ENCODE data around the gene EML6. TPM values are rescaled to one million over a fixed set of nuclear protein-coding genes. Genes with fewer than 3 reads are reported as not detected.

EML6 gene
- total and polyA plus RNA-seq, 12 donors = 0.07 to 1.5 (median 0.31) TPM

GRCh38 chr2:54880428-54880827, 157.0 kb downstream of the EML6 start:
- ATAC-seq (no peak), DNase-seq (no peak)
- TF ChIP-seq CTCF (IDR thresholded peaks at IDR 0.05) = no peak
- Histone ChIP-seq H3K4me3 (no peak overlapping the region), H3K9me3 (no peaks in the 10 kb centered on the region), H3K27ac (no peak overlapping the region), H3K4me1 (no peaks in the 10 kb centered on the region), H3K27me3 (no peaks in the 10 kb centered on the region), H3K36me3 (no peaks in the 10 kb centered on the region)
- 70 to 75% methylated on average over 1 of the region's 1 CpG for WGBS, 2 donors
- intact Hi-C loops (cut with DNase I) = no loop called here

DNA sequence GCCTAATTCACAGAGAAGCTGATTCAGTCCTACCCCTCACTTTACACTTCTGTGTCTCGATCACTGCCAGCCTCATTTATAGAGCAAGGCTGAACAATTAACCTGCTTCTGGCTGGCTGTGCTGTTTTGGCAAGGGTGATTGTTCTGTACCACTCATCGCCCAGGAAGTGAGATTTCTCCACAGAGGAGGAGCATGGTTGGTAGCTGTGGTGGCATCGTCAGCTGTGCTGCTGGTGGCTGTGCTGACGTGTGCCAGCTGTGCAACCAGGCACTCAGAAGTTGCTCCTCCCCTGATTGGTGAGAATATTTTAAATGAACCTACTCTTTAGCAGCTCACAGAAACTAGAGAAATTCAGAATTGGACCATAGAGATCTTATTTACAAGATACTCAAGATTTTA, 158.3 kb downstream of the EML6 start:
- Histone ChIP-seq H3K9me3 (no peaks in the 10 kb centered on the region), H3K4me3 (no peak overlapping the region), H3K36me3 (no peaks in the 10 kb centered on the region), H3K27me3 (peaks cover 0 to 3% (median 0%) of the 10 kb centered on the region in 7 donors), H3K4me1 (no peaks in the 10 kb centered on the region), H3K27ac (no peak overlapping the region)
- DNase-seq (no peak), ATAC-seq (no peak)
- intact Hi-C loops (cut with DNase I) = no loop called here
- no peak for TF ChIP-seq CTCF (IDR thresholded peaks at IDR 0.05)
- 54 to 70% methylated on average over 4 of the region's 4 CpGs for WGBS, 2 donors

- no peak overlapping the region for H3K4me3 ChIP-seq
- H3K9me3 ChIP-seq = no peaks in the 10 kb centered on the region
- DNase-seq (no peak), ATAC-seq (no peak)
- 88% methylated on average over 3 of the region's 3 CpGs for WGBS, 2 donors
- intact Hi-C loops (cut with DNase I) = no loop called here
- TF ChIP-seq CTCF (IDR thresholded peaks at IDR 0.05) = no peak
- no peak overlapping the region for H3K27ac ChIP-seq
- peaks cover 0 to 9% (median 0%) of the 10 kb centered on the region in 7 donors for H3K27me3 ChIP-seq
- no peaks in the 10 kb centered on the region for H3K4me1 ChIP-seq
- H3K36me3 ChIP-seq = no peaks in the 10 kb centered on the region
Measured at GRCh38 chr2:54885891-54886290, 162.4 kb downstream of the EML6 start.

DNA sequence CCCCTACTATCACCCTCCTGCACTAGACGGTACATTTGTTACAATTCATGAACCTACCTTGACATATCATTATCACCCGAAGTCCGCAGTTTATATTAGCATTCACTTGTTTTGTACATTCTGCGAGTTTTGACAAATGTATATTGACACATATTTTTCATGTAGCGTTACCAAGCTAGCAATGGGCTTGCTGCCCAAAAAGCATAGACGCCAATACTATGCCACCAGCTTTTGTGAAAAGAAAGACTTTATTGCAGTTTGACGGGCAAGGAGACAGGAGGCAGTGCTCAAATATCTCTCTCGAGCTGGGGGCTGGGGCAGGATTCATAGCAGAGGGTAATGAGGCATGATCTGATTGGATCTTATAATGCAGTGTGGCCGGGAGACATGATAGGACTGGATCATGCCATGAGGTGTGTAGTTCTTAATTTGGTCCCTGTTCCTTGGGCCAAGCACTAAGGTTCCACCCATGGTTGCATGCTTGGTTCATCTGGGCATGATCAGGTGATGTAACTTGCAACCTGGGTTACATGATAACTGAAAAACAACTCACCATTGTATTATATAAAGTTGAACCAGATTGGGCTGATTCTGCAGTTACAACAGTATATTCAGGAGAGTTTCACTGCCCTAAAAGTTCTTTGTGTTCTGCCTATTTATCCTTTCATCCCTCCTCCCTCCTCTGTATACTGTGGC, 164.5 kb downstream of the EML6 start:
- no peaks in the 10 kb centered on the region for H3K9me3 ChIP-seq
- intact Hi-C loops (cut with DNase I) = no loop called here
- H3K4me3 ChIP-seq = no peak overlapping the region
- peaks cover 0 to 9% (median 0%) of the 10 kb centered on the region in 7 donors for H3K27me3 ChIP-seq
- 82 to 87% methylated on average over 9 of the region's 9 CpGs for WGBS, 2 donors
- no peaks in the 10 kb centered on the region for H3K4me1 ChIP-seq
- no peaks in the 10 kb centered on the region for H3K36me3 ChIP-seq
- H3K27ac ChIP-seq = no peak overlapping the region
- no peak for TF ChIP-seq CTCF (IDR thresholded peaks at IDR 0.05)
- no peak for DNase-seq
- ATAC-seq = no peak

All from heart right ventricle (tissue), 16 donors.